ENCODE data around the gene PPTC7. TPM values are rescaled to one million over a fixed set of nuclear protein-coding genes. Genes with fewer than 3 reads are reported as not detected.

PPTC7 gene
- total and polyA plus RNA-seq, 2 of the 13 experiments (the other 11 are each of a cell fraction or from before 2014, with no cell fraction given) = 4.8 to 12.3 TPM

DNA sequence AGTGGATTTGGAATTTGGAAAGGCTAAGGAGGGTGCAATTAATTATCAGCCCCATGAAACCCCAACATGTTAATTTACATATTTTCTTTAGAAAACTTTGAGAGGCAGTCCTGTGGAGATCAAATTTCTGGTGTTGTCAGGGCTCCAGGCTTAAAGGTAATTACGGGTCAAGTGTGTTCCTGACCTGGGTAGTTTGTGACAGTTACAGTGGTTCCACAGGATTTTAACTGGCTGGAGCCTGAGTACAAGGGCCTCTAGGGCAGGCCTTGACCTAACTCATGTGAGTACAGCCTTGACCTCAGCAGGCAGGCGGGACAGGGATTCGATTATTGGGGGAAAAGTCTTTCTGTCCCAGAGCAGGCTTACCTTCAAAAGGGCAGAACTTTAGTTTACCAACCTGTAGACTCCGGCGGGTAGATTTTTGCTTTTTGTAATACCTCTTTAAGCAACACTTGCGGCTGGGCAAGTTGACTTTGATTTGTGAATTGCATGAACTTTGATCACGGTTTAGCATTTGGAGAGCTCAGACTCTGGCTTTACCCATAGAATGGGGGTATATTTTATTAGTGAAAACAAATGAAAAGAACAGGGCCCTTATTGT is 8.4 kb upstream of the PPTC7 start (continued):
- TF ChIP-seq MTA1 (CRISPR knock-in tag; IDR thresholded peaks at IDR 0.05; ENCODE audit: borderline replicate concordance) (peak; percentile 35; the same call in 1 of the 2 replicates), NFIC (IDR thresholded peaks at IDR 0.05; ENCODE audit: low read length) (peak; percentile 66), RFX1 (IDR thresholded peaks at IDR 0.05) (no peak), TGIF2 (CRISPR knock-in tag; IDR thresholded peaks at IDR 0.05) (no peak), HES4 (CRISPR knock-in tag; IDR thresholded peaks at IDR 0.05; ENCODE audit: borderline replicate concordance) (no peak), ZBTB38 (CRISPR knock-in tag; IDR thresholded peaks at IDR 0.05) (no peak), ETV6 (CRISPR knock-in tag; conservative IDR thresholded peaks at IDR 0.05) (no peak), MAFK (conservative IDR thresholded peaks at IDR 0.05 in 1 of 2, IDR thresholded peaks at IDR 0.05 in 1 of 2; ENCODE audit: low read length in 2 of 2) (no peak), LCORL (IDR thresholded peaks at IDR 0.05) (no peak), LCORL (CRISPR knock-in tag; IDR thresholded peaks at IDR 0.05) (peak; percentile 91; the same call in 1 of the 2 replicates), ZFP37 (CRISPR knock-in tag; IDR thresholded peaks at IDR 0.05; ENCODE audit: borderline replicate concordance) (no peak), CREM (IDR thresholded peaks at IDR 0.05) (peak; percentile 67; the same call in 1 of the 2 replicates), CREM (CRISPR knock-in tag; IDR thresholded peaks at IDR 0.05) (no peak), HNRNPLL (IDR thresholded peaks at IDR 0.05; ENCODE audit: low read depth, low read length, poor library complexity, severe bottlenecking) (no peak), ZNF564 (CRISPR knock-in tag; IDR thresholded peaks at IDR 0.05) (no peak), ZFY (CRISPR knock-in tag; IDR thresholded peaks at IDR 0.05) (peak; percentile 62; the same call in 1 of the 2 replicates), ZNF569 (CRISPR knock-in tag; IDR thresholded peaks at IDR 0.05; ENCODE audit: borderline replicate concordance) (no peak), EHMT2 (IDR thresholded peaks at IDR 0.05; ENCODE audit: borderline replicate concordance, low read depth, low read length) (no peak), ZNF660 (CRISPR knock-in tag; IDR thresholded peaks at IDR 0.05; ENCODE audit: borderline replicate concordance, low read depth) (no peak), TEAD3 (CRISPR knock-in tag; optimal IDR thresholded peaks at IDR 0.05; ENCODE audit: borderline replicate concordance) (peak; percentile 37), GTF2F1 (IDR thresholded peaks at IDR 0.05; ENCODE audit: low read length) (no peak)
- TF ChIP-seq, protein P1, sequence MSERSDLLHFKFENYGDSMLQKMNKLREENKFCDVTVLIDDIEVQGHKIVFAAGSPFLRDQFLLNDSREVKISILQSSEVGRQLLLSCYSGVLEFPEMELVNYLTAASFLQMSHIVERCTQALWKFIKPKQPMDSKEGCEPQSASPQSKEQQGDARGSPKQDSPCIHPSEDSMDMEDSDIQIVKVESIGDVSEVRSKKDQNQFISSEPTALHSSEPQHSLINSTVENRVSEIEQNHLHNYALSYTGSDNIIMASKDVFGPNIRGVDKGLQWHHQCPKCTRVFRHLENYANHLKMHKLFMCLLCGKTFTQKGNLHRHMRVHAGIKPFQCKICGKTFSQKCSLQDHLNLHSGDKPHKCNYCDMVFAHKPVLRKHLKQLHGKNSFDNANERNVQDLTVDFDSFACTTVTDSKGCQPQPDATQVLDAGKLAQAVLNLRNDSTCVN (CRISPR knock-in tag; IDR thresholded peaks at IDR 0.05; ENCODE audit: borderline replicate concordance) = peak; percentile 91; the same call in 1 of the 2 replicates
- TF ChIP-seq, protein P2, sequence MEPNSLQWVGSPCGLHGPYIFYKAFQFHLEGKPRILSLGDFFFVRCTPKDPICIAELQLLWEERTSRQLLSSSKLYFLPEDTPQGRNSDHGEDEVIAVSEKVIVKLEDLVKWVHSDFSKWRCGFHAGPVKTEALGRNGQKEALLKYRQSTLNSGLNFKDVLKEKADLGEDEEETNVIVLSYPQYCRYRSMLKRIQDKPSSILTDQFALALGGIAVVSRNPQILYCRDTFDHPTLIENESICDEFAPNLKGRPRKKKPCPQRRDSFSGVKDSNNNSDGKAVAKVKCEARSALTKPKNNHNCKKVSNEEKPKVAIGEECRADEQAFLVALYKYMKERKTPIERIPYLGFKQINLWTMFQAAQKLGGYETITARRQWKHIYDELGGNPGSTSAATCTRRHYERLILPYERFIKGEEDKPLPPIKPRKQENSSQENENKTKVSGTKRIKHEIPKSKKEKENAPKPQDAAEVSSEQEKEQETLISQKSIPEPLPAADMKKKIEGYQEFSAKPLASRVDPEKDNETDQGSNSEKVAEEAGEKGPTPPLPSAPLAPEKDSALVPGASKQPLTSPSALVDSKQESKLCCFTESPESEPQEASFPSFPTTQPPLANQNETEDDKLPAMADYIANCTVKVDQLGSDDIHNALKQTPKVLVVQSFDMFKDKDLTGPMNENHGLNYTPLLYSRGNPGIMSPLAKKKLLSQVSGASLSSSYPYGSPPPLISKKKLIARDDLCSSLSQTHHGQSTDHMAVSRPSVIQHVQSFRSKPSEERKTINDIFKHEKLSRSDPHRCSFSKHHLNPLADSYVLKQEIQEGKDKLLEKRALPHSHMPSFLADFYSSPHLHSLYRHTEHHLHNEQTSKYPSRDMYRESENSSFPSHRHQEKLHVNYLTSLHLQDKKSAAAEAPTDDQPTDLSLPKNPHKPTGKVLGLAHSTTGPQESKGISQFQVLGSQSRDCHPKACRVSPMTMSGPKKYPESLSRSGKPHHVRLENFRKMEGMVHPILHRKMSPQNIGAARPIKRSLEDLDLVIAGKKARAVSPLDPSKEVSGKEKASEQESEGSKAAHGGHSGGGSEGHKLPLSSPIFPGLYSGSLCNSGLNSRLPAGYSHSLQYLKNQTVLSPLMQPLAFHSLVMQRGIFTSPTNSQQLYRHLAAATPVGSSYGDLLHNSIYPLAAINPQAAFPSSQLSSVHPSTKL (CRISPR knock-in tag; IDR thresholded peaks at IDR 0.05) = peak; percentile 88
- TF ChIP-seq, protein P3, sequence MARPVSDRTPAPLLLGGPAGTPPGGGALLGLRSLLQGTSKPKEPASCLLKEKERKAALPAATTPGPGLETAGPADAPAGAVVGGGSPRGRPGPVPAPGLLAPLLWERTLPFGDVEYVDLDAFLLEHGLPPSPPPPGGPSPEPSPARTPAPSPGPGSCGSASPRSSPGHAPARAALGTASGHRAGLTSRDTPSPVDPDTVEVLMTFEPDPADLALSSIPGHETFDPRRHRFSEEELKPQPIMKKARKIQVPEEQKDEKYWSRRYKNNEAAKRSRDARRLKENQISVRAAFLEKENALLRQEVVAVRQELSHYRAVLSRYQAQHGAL (CRISPR knock-in tag; IDR thresholded peaks at IDR 0.05; ENCODE audit: not compliant biosample characterization) = no peak
- TF ChIP-seq, protein P4, sequence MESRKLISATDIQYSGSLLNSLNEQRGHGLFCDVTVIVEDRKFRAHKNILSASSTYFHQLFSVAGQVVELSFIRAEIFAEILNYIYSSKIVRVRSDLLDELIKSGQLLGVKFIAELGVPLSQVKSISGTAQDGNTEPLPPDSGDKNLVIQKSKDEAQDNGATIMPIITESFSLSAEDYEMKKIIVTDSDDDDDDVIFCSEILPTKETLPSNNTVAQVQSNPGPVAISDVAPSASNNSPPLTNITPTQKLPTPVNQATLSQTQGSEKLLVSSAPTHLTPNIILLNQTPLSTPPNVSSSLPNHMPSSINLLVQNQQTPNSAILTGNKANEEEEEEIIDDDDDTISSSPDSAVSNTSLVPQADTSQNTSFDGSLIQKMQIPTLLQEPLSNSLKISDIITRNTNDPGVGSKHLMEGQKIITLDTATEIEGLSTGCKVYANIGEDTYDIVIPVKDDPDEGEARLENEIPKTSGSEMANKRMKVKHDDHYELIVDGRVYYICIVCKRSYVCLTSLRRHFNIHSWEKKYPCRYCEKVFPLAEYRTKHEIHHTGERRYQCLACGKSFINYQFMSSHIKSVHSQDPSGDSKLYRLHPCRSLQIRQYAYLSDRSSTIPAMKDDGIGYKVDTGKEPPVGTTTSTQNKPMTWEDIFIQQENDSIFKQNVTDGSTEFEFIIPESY (CRISPR knock-in tag; IDR thresholded peaks at IDR 0.05) = no peak
